ENCODE results near the gene RALBP1. TPM values are rescaled to one million over a fixed set of nuclear protein-coding genes. Genes with fewer than 3 reads are reported as not detected.

The RALBP1 gene
- total and polyA plus RNA-seq, 2 of the 4 experiments (the other 2 are of a cell fraction): 30.6 to 38.2 TPM

- Histone ChIP-seq H2AK9ac (replicated peaks; ENCODE audit: low read depth, low read length, poor library complexity) (no peak overlapping the region), H3K4me2 (ENCODE audit: low read depth, low read length) (no peak overlapping the region), H2AK5ac (ENCODE audit: low read depth, low read length) (no peak overlapping the region), H4K8ac (ENCODE audit: low read depth in 2 of 2, low read length in 2 of 2) (no peak overlapping the region; a peak in 1 of 4 replicates), H3K4me1 (ENCODE audit: control insufficient read depth, insufficient read depth, low read length) (peaks cover 3% of the 10 kb centered on the region; the same call in 1 of the 2 replicates), H3K4me3 (ENCODE audit: insufficient read depth, low read depth, low read length) (no peak overlapping the region), H2BK15ac (ENCODE audit: low read depth, low read length) (no peak overlapping the region), H3K9me1 (ENCODE audit: insufficient read depth, low read length) (no peaks in the 10 kb centered on the region), H2BK120ac (ENCODE audit: low read depth, low read length) (no peak overlapping the region), H4K5ac (ENCODE audit: low read depth, low read length) (no peak overlapping the region), H4K20me1 (ENCODE audit: insufficient read depth, low read length) (peaks cover 8% of the 10 kb centered on the region; the same call in 1 of the 2 replicates), H4K91ac (ENCODE audit: insufficient read depth, low read depth, low read length) (no peak overlapping the region), H3K9ac (ENCODE audit: low read depth, low read length) (no peak overlapping the region), H3K9me3 (ENCODE audit: control insufficient read depth, insufficient read depth, low read length) (no peaks in the 10 kb centered on the region), H3K14ac (replicated peaks; ENCODE audit: low read depth, low read length) (no peak overlapping the region), H3K36me3 (ENCODE audit: control insufficient read depth, insufficient read depth, low read length) (peaks cover 30% of the 10 kb centered on the region), H2BK20ac (ENCODE audit: low read depth, low read length) (no peak overlapping the region), H3K27me3 (ENCODE audit: control insufficient read depth, insufficient read depth, low read length) (no peaks in the 10 kb centered on the region), H2AFZ (replicated peaks; ENCODE audit: low read length, poor library complexity) (no peak overlapping the region), H3K79me1 (ENCODE audit: low read depth in 1 of 2, low read length in 2 of 2) (peaks cover 35 to 54% of the 10 kb centered on the region in 2 experiments), H3K23ac (ENCODE audit: low read depth, low read length) (no peak overlapping the region), H3K27ac (ENCODE audit: insufficient read depth, low read length) (no peak overlapping the region), H3K18ac (ENCODE audit: low read depth, low read length) (no peak overlapping the region), H3K4ac (ENCODE audit: low read depth, low read length) (no peak overlapping the region), H3K56ac (ENCODE audit: extremely low read depth, insufficient read depth, low read length) (no peak overlapping the region), H2BK5ac (ENCODE audit: low read depth, low read length, poor library complexity, severe bottlenecking) (no peak overlapping the region)
- ChIA-PET CTCF (no interaction called here), POLR2A (ENCODE audit: unreplicated experiment) (no interaction called here)
- in situ Hi-C loops (cut with MboI; ENCODE audit: low sequenced_read_pairs): no loop called here
- ATAC-seq (ENCODE audit: low read depth) (no peak), DNase-seq (no peak)
- dilution Hi-C loops (cut with HindIII; ENCODE audit: low sequenced_read_pairs, unreplicated experiment): no loop called here
- TF ChIP-seq FOS (IDR thresholded peaks at IDR 0.05; ENCODE audit: low read depth, low read length) (no peak), CTCF (conservative IDR thresholded peaks at IDR 0.05; ENCODE audit: low read depth, low read length) (no peak), MAFK (IDR thresholded peaks at IDR 0.05; ENCODE audit: low read depth, low read length) (no peak), MXI1 (IDR thresholded peaks at IDR 0.05; ENCODE audit: borderline replicate concordance, low read depth, low read length) (no peak), RCOR1 (IDR thresholded peaks at IDR 0.05; ENCODE audit: insufficient replicate concordance, low read length) (no peak), BHLHE40 (IDR thresholded peaks at IDR 0.05; ENCODE audit: low read depth, low read length) (no peak), RFX5 (IDR thresholded peaks at IDR 0.05; ENCODE audit: low read depth, low read length) (no peak), NFE2L2 (IDR thresholded peaks at IDR 0.05; ENCODE audit: low read depth, low read length) (no peak), CEBPB (IDR thresholded peaks at IDR 0.05; ENCODE audit: low read depth, low read length) (no peak)
- no TSS peak for BruUV-seq (replicated peaks)
- no CpG with 5 or more reads among the region's 3 CpGs for WGBS, 2 experiments (ENCODE audit: extremely low coverage in 2 of 2, insufficient read length in 1 of 2)
- intact Hi-C loops (cut with micrococcal nuclease): loop anchor here (10.0 kb wide), 2 partner anchors 343 to 383 kb away; partner anchors contain the start of gene VAPA
Measured at GRCh38 chr18:9571546-9571945, 96.2 kb downstream of the RALBP1 start.
